Activated naive CD8-positive, alpha-beta T cell treated with anti-CD3 and anti-CD28 coated beads, Interleukin-2, amount 50 U/mL, for 24 hours (primary cell): ENCODE data around the gene CMYA5.
"Not testable (repeated sequence)": the region's sequence is repeated elsewhere in the genome, so short reads cannot be mapped to it uniquely, and the experiment has no call there.

Source experiments
- ATAC-seq: fragments of 150-1000 bp; cut with Tn5 transposase; one replicate; pipeline ENCODE4 v1.10.0; 2021
- DNase-seq: peaks from one replicate; pipeline ENCODE4 v3.0.0; 2021
- H3K27ac Mint-ChIP-seq: one replicate; pipeline ENCODE4 v1.8.0; 2021; ENCODE audit warnings: mild to moderate bottlenecking, mixed read lengths
- H3K27me3 Mint-ChIP-seq: one replicate; pipeline ENCODE4 v1.8.0; 2021; ENCODE audit warnings: mixed read lengths
- H3K36me3 Mint-ChIP-seq: one replicate; pipeline ENCODE4 v1.8.0; 2021; ENCODE audit warnings: low read depth, mixed read lengths
- H3K4me1 Mint-ChIP-seq: one replicate; pipeline ENCODE4 v1.8.0; 2021; ENCODE audit warnings: mixed read lengths
- H3K4me3 Mint-ChIP-seq: one replicate; pipeline ENCODE4 v1.8.0; 2021; ENCODE audit warnings: mild to moderate bottlenecking, moderate library complexity, mixed read lengths
- H3K9me3 Mint-ChIP-seq: one replicate; pipeline ENCODE4 v1.8.0; 2021; ENCODE audit warnings: mixed read lengths

CMYA5 gene

GRCh38 chr5:79692596-79692995, 3.0 kb downstream of the CMYA5 start:
- no peak for ATAC-seq
- Mint-ChIP-seq H3K9me3 (peaks cover 5% of the 10 kb centered on the region), H3K27ac (no peak overlapping the region), H3K36me3 (peaks cover 21% of the 10 kb centered on the region), H3K27me3 (no peaks in the 10 kb centered on the region), H3K4me3 (no peak overlapping the region), H3K4me1 (no peaks in the 10 kb centered on the region)
- DNase-seq = no peak

GRCh38 chr5:79694183-79694582, 4.5 kb downstream of the CMYA5 start:
- H3K27ac Mint-ChIP-seq = no peak overlapping the region
- no peaks in the 10 kb centered on the region for H3K4me1 Mint-ChIP-seq
- DNase-seq (no peak), ATAC-seq (no peak)
- H3K4me3 Mint-ChIP-seq = no peak overlapping the region
- H3K9me3 Mint-ChIP-seq = no peaks in the 10 kb centered on the region
- H3K27me3 Mint-ChIP-seq = no peaks in the 10 kb centered on the region
- H3K36me3 Mint-ChIP-seq = peaks cover 8% of the 10 kb centered on the region

- DNase-seq (no peak), ATAC-seq (no peak)
- Mint-ChIP-seq H3K27ac (no peak overlapping the region), H3K4me1 (peaks cover 2% of the 10 kb centered on the region), H3K27me3 (no peaks in the 10 kb centered on the region), H3K36me3 (peaks cover 7% of the 10 kb centered on the region), H3K9me3 (no peaks in the 10 kb centered on the region), H3K4me3 (no peak overlapping the region)
Measured at GRCh38 chr5:79694652-79695051, 5.0 kb downstream of the CMYA5 start.

DNA sequence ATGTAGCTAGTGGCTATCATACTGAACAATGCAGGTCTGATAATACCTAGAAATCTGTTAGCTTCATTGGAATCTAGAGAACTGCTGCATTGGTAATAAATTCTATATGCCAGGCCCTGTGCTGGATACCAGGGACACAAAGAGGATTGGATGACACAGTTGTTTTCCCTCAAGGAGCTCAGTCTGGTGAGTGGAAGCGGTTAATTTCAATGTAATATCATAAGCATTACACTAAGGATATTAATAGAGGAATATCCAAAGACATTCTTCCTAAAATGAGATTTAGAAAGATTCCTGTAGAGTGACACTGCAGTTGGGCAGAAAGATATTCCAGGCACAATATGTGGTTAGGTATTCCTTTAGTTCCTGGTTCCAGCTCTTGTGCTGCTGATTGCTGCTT, 5.9 kb downstream of the CMYA5 start:
- Mint-ChIP-seq H3K27me3 (no peaks in the 10 kb centered on the region), H3K27ac (no peak overlapping the region), H3K4me1 (peaks cover 5% of the 10 kb centered on the region), H3K9me3 (no peaks in the 10 kb centered on the region), H3K4me3 (no peak overlapping the region), H3K36me3 (peaks cover 4% of the 10 kb centered on the region)
- no peak for DNase-seq
- ATAC-seq = no peak

DNA sequence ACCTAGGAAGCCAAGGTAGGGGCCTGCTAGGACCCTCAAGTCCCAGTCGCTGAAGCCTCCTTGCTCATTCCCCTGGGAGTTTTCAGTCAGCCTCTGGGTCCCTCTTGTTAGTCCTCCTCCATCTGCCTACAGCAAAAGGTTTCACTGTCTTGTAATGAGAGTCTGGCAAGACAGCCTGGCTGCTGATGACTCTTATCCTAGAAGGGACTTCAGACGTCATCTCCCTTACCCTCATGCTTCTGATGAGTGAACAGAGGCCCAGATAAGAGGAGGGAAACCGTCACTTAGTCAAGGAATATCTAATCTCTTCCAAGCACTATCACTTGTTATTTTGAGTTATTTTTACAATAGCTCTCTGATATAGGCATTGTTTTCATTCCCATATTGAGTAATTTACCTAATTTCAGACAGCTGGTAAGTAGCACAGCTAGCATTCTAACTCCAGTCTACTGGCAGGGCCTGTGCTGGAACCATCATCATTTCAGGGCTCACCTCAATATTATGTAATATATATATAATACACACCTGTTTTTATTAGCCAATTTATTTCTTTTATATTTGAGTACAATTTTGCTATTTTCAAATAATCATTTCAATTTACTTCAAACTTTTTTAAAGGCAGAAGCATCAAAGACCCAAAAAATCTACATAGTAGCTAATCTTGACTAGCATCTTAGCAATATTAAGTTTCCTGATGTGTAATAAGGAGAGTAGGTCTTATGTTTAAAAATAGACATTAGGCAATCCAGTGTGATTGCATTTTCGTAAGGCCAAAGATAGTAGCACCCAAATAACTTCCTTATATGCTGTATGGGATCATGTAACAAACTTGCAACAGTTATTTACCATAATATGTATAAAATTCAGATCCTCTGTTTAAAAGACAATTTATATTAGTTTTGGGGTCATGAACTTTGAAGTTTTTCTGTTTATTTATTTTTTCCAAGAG, 7.9 kb downstream of the CMYA5 start:
- no peak overlapping the region for H3K4me3 Mint-ChIP-seq
- no peaks in the 10 kb centered on the region for H3K27me3 Mint-ChIP-seq
- peaks cover 5% of the 10 kb centered on the region for H3K4me1 Mint-ChIP-seq
- ATAC-seq (no peak), DNase-seq (no peak)
- H3K27ac Mint-ChIP-seq = no peak overlapping the region
- no peaks in the 10 kb centered on the region for H3K9me3 Mint-ChIP-seq
- no peaks in the 10 kb centered on the region for H3K36me3 Mint-ChIP-seq

DNA sequence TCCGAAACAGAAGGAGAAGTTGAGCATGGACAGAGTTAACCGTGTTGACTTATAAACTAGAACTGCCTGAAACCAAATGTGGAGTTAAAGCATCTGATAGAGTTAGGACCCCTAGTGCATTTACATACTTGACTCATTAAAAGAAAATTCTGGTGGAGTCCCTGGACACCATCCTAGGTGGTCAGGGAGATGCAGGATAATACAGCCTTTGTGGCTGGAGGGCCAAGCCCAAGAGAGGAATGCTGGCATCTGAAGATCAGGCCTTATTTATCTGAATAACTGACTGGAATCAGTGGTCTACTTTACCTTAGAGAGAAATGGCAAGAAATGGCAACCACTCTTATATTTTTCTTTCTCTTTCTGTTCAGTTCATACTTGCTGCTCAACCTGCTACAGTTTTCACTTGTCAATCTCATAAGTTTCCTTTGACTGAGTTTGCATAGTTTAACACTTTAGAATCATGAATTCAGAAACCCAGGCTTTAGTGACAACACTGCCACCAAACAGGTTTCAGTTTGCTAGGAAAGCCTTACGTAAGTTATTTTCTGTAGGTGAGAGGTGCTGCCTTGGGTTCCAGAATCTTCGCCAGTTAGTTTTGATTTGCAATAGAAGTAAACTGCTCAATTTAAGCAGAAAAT, 10.2 kb downstream of the CMYA5 start:
- H3K9me3 Mint-ChIP-seq = no peaks in the 10 kb centered on the region
- H3K27me3 Mint-ChIP-seq = no peaks in the 10 kb centered on the region
- ATAC-seq (peak; percentile 54), DNase-seq (no peak)
- H3K27ac Mint-ChIP-seq = peak overlapping the region; percentile 21
- H3K4me1 Mint-ChIP-seq = peaks cover 5% of the 10 kb centered on the region
- H3K36me3 Mint-ChIP-seq = no peaks in the 10 kb centered on the region
- H3K4me3 Mint-ChIP-seq = no peak overlapping the region

DNA sequence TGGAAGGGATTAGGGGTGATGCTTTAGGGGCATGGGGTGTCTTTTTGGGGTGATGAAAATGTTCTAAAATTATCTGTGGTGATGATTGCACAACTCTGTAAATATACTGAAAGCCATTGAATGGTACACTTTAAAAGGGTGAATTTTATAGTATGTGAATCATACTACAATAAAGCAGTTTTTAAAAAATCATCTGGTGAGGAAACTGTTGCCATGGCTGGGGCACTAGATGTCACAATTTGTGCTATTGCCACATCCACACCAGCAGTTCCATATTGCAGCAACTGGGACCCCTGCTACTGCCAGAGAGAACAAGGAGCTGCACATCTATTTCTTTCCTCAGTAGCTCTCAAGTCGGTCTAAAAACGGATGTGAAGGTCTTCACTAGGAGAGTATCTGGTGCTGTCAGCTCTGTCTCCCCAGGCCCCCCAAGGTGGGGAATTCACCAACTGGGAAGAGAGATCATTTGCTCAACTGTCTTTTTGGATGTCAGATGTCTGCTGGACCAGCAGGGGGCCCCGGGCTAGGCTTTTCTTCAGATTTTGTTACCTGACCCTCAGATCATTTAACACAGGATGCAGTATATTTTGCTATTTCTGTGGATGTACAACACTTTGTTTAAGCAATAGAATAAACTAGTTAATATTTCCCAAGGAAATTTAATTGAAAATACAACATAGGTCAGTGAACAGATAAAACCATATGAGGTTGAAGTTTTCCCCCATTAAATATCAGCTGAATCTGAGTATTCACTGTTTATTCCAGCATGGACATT, 13.2 kb downstream of the CMYA5 start:
- no peaks in the 10 kb centered on the region for H3K36me3 Mint-ChIP-seq
- no peak overlapping the region for H3K4me3 Mint-ChIP-seq
- no peaks in the 10 kb centered on the region for H3K27me3 Mint-ChIP-seq
- H3K4me1 Mint-ChIP-seq = peaks cover 5% of the 10 kb centered on the region
- ATAC-seq (no peak), DNase-seq (peak; percentile 37)
- H3K27ac Mint-ChIP-seq = no peak overlapping the region
- no peaks in the 10 kb centered on the region for H3K9me3 Mint-ChIP-seq

- no peak overlapping the region for H3K4me3 Mint-ChIP-seq
- no peaks in the 10 kb centered on the region for H3K27me3 Mint-ChIP-seq
- ATAC-seq = no peak
- H3K27ac Mint-ChIP-seq = no peak overlapping the region
- H3K36me3 Mint-ChIP-seq = no peaks in the 10 kb centered on the region
- peaks cover 5% of the 10 kb centered on the region for H3K4me1 Mint-ChIP-seq
- no peak for DNase-seq
- no peaks in the 10 kb centered on the region for H3K9me3 Mint-ChIP-seq
Measured at GRCh38 chr5:79703381-79703645, 13.7 kb downstream of the CMYA5 start.

DNA sequence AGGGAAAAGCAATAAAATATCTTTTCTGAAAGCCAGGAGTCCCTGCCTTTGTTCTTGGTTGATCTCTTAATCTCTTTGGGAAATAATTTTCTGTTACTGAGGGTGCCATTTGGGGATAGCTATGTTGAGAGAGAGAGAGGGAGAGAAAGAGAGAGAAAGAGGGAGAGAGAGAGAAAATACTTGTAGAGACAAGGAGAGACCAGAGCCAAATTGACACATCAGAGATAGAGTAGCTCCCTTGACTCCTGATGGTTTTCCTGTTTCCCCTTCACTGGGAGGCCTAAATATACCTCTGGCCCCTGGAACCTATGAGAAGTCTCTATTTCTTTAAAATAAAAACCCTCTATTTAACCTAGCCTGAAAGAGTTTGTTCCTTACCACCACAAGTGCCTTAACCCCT, 14.9 kb downstream of the CMYA5 start:
- Mint-ChIP-seq H3K27me3 (no peaks in the 10 kb centered on the region), H3K27ac (no peak overlapping the region), H3K4me3 (no peak overlapping the region), H3K36me3 (no peaks in the 10 kb centered on the region), H3K9me3 (no peaks in the 10 kb centered on the region), H3K4me1 (peaks cover 4% of the 10 kb centered on the region)
- DNase-seq (no peak), ATAC-seq (no peak)

- no peak overlapping the region for H3K4me3 Mint-ChIP-seq
- no peak overlapping the region for H3K27ac Mint-ChIP-seq
- no peaks in the 10 kb centered on the region for H3K4me1 Mint-ChIP-seq
- H3K27me3 Mint-ChIP-seq = no peaks in the 10 kb centered on the region
- DNase-seq (no peak), ATAC-seq (no peak)
- no peaks in the 10 kb centered on the region for H3K36me3 Mint-ChIP-seq
- no peaks in the 10 kb centered on the region for H3K9me3 Mint-ChIP-seq
Measured at GRCh38 chr5:79705632-79706031, 16.0 kb downstream of the CMYA5 start.

DNA sequence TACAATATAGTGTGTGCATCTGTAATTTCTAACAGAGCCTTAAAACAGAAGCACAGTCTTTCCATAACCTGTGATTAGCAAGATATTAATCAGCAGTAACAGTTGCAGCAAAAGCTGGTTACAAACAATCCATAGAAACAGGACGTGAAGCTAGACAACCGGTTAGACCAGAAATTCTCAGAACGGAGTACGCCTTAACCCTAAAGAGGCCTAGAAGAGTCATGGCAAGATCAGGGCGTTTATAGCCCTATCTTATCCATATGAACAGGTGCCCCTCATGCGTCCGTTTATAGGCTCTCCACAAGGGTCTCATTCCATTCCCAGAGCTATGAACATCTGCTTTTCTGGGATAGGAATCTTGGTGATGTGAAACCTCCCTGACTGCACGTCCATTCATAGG, 16.7 kb downstream of the CMYA5 start:
- not testable (repeated sequence) for H3K27me3 Mint-ChIP-seq, ATAC-seq, H3K36me3 Mint-ChIP-seq, DNase-seq, H3K4me3 Mint-ChIP-seq, H3K9me3 Mint-ChIP-seq, H3K27ac Mint-ChIP-seq, H3K4me1 Mint-ChIP-seq

GRCh38 chr5:79707535-79707934, 17.9 kb downstream of the CMYA5 start:
- no peaks in the 10 kb centered on the region for H3K9me3 Mint-ChIP-seq
- no peaks in the 10 kb centered on the region for H3K4me1 Mint-ChIP-seq
- no peak overlapping the region for H3K27ac Mint-ChIP-seq
- no peaks in the 10 kb centered on the region for H3K36me3 Mint-ChIP-seq
- H3K4me3 Mint-ChIP-seq = no peak overlapping the region
- DNase-seq = no peak
- no peaks in the 10 kb centered on the region for H3K27me3 Mint-ChIP-seq
- no peak for ATAC-seq

DNA sequence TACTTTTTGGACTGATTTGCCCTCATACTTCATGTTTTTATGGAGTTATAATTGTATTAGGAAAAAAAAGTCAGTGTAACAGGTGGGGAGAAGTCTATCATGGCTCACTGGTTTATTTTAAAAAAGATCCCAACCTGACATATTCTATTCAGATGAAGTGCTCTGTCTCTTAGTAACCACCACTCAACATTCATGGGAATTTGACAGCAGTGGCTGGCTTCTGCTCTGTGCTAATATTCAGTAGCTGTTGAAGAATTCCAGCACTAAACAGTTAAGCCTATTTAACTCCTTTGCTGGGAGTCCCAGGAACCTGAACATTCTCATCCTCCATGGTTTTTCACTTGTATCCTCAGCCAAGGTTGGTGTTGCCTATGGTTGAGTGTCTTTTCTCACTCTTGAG, 23.1 kb downstream of the CMYA5 start:
- H3K9me3 Mint-ChIP-seq = no peaks in the 10 kb centered on the region
- DNase-seq = no peak
- no peaks in the 10 kb centered on the region for H3K4me1 Mint-ChIP-seq
- no peak overlapping the region for H3K4me3 Mint-ChIP-seq
- H3K36me3 Mint-ChIP-seq = no peaks in the 10 kb centered on the region
- no peak overlapping the region for H3K27ac Mint-ChIP-seq
- no peaks in the 10 kb centered on the region for H3K27me3 Mint-ChIP-seq
- no peak for ATAC-seq

DNA sequence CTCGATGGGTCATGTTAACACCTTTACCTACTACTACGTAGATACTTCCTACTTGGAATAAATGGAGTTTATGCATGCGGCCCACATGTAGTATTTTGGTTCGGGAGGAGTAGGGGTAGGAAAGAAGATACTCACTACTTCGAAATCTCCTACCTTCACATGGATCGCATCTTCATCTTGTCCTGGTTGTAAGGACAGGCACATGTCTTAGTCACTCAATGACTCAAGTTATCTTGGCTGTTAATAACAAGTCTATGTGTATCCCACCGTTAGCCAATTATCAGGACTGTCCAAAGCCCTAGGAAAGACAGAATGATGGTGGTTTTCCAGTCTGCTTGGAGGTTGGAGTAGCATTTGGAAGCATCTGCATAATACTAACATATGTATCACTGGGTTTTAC, 24.1 kb downstream of the CMYA5 start:
- no peak overlapping the region for H3K4me3 Mint-ChIP-seq
- ATAC-seq (no peak), DNase-seq (no peak)
- H3K4me1 Mint-ChIP-seq = no peaks in the 10 kb centered on the region
- H3K27ac Mint-ChIP-seq = no peak overlapping the region
- peaks cover under 1% of the 10 kb centered on the region for H3K9me3 Mint-ChIP-seq
- H3K36me3 Mint-ChIP-seq = no peaks in the 10 kb centered on the region
- H3K27me3 Mint-ChIP-seq = no peaks in the 10 kb centered on the region

DNA sequence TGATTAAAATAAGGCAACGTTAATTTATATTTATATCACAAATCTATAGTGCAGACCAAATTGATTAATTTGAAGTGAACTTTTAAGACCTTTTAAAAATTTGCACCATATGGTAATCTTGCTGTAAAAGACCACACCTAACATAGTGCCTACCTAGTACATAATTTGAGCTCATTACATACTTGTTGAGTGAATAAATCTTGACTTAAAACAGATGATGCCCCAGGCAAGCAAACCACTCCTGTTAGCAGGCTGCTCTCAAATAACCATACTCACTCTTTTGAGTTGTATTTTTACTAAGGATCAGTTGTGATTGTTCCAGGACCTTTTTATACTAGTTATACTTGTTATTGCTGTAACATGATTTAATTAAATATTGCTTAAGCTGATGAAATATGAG, 27.2 kb downstream of the CMYA5 start:
- ATAC-seq = no peak
- Mint-ChIP-seq H3K36me3 (peaks cover 10% of the 10 kb centered on the region), H3K4me1 (no peaks in the 10 kb centered on the region), H3K9me3 (peaks cover 22% of the 10 kb centered on the region), H3K27me3 (no peaks in the 10 kb centered on the region), H3K27ac (no peak overlapping the region), H3K4me3 (no peak overlapping the region)
- DNase-seq = no peak
